Measurements from ENCODE around the gene SYNJ2. TPM values are rescaled to one million over a fixed set of nuclear protein-coding genes. Genes with fewer than 3 reads are reported as not detected.
A peak's percentile ranks its signal among the peaks of the same experiment; 100 is the strongest.

SYNJ2 gene
- total RNA-seq, 2 experiments from 2014 or later = 42.4 to 42.7 TPM

DNA sequence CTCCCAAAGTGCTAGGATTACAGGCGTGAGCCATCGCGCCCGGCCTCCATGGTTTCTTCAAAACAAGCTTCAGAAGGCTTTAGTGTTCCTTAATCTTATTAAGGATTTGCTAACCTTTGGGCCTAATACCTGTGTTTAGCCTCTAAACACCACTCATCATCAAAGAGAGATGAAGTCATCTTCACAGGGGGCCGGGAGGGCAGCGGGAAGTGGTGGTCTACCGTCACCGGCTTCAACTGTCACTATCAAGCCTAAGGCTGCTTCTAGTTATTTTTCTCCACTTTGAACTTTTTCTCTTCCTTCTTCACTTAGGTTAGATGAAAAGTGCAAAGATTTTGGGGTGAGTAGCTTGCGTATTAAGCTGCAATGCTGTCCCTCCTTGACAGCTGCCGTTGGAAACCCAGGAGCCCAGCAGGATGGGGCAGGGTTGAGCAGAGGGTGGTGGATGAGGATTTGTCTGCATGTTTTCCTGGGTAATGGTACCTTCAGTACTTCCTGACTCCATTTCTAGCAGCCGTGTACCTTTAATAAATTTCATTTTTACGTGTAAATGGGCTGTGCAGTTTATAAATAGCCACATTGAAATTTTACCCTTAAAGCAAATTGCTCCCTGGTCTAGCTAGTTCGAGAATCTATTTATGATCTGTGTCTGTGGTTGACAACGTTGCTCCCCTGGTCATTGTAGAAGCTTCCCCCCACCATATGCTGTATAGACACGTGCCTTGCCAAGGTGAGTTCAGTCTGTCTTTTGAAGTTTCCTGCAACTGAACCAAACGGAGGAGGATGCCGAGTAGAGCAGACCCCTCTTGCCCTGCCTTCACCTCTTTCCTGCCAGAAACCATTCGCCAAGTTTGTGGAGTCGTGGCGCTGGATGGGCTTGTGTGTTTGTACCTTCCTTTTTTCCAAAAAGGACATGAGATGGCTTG is 64.8 kb downstream of the SYNJ2 start:
- H3K27me3 Mint-ChIP-seq (ENCODE audit: low read depth) = no peaks in the 10 kb centered on the region
- H3K36me3 Mint-ChIP-seq (ENCODE audit: low read depth) = peaks cover 23% of the 10 kb centered on the region
- peak overlapping the region; percentile 73 for H3K27ac Mint-ChIP-seq
- peaks cover 25% of the 10 kb centered on the region for H3K4me1 Mint-ChIP-seq (ENCODE audit: low read depth)
- CTCF ChIA-PET = interaction anchor here (0.6 to 4.5 kb wide), 5 partner anchors 9 to 722 kb away, joined by 3 to 25 read pairs (median 3); no protein-coding TSS in a partner anchor
- DNase-seq = no peak
- peak overlapping the region; percentile 2 for H3K4me3 Mint-ChIP-seq
- H3K9me3 Mint-ChIP-seq = no peaks in the 10 kb centered on the region
- intact Hi-C loops (cut with micrococcal nuclease) = loop anchor here (1.0 kb wide), 3 partner anchors 11 to 65 kb away; partner anchors contain the start of gene SYNJ2

DNA sequence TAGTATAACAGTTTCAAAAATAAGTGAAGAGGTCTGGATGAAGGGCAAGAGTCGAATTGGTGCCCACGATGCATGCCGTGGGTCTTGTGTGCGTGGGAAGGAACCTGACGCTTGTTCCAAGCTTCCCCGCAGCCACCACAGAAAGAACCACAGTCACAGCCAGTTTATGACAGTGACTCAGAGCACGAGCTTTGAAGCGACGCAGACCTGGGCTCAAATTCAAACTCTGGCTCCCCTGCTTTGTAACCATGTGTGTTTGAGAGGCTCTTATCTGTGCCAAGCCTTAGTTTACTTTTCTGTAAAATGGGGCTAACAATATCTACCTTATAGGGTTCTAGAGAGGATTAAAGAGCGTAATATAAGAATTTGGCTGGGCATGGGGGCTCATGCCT is 65.5 kb downstream of the SYNJ2 start:
- DNase-seq = peak; percentile 91
- H3K4me1 Mint-ChIP-seq (ENCODE audit: low read depth) = peaks cover 25% of the 10 kb centered on the region
- peak overlapping the region; percentile 73 for H3K27ac Mint-ChIP-seq
- H3K36me3 Mint-ChIP-seq (ENCODE audit: low read depth) = peaks cover 23% of the 10 kb centered on the region
- intact Hi-C loops (cut with micrococcal nuclease) = loop anchor here (1.0 kb wide), 3 partner anchors 10 to 66 kb away; partner anchors contain the start of gene SYNJ2
- H3K9me3 Mint-ChIP-seq = no peaks in the 10 kb centered on the region
- H3K27me3 Mint-ChIP-seq (ENCODE audit: low read depth) = no peaks in the 10 kb centered on the region
- CTCF ChIA-PET = interaction anchor here (0.6 to 4.5 kb wide), 5 partner anchors 8 to 723 kb away, joined by 3 to 25 read pairs (median 3); no protein-coding TSS in a partner anchor
- H3K4me3 Mint-ChIP-seq = peak overlapping the region; percentile 2

DNA sequence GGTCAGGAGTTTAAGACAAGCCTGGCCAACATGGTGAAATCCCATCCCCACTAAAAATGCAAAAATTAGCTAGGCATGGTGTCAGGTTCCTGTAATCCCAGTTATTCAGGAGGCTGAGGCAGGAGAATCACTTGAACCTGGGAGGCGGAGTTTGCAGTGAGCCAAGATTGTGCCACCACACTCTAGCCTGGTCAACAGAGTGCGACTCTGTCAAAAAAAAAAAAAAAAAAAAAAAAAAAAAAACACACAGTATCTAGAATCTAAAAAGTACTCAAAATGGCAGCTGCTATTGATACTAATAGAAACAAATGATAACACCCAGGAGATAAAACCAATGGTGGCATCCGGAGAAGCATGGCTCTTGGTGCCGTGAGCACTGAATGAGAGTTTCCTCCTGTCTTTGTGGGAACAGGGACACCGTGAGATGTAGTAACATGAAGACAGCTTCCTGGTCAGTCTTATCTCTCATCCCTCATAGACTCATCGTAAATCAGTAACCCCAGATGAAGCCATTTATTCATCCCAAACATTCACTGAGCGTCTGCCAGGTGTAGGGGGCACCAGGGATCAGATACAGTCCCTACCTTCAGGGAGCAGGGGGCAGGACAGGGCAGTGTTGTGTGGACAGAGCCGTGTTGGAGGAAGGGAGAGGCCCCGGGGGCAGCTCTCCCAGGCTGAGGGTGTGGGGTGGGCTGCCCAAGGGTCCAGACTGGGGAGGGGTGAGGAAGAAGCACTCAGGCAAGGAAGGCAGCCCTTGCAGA is 66.1 kb downstream of the SYNJ2 start:
- CTCF ChIA-PET = interaction anchor here (0.7 to 4.5 kb wide), 4 partner anchors 21 to 124 kb away, joined by 3 to 25 read pairs (median 3); no protein-coding TSS in a partner anchor
- H3K4me3 Mint-ChIP-seq = no peak overlapping the region
- no peaks in the 10 kb centered on the region for H3K27me3 Mint-ChIP-seq (ENCODE audit: low read depth)
- intact Hi-C loops (cut with micrococcal nuclease) = loop anchor here (1.0 kb wide), 3 partner anchors 10 to 66 kb away; partner anchors contain the start of gene SYNJ2
- peak overlapping the region; percentile 73 for H3K27ac Mint-ChIP-seq
- no peak for DNase-seq
- peaks cover 23% of the 10 kb centered on the region for H3K36me3 Mint-ChIP-seq (ENCODE audit: low read depth)
- no peaks in the 10 kb centered on the region for H3K9me3 Mint-ChIP-seq
- peaks cover 26% of the 10 kb centered on the region for H3K4me1 Mint-ChIP-seq (ENCODE audit: low read depth)

DNA sequence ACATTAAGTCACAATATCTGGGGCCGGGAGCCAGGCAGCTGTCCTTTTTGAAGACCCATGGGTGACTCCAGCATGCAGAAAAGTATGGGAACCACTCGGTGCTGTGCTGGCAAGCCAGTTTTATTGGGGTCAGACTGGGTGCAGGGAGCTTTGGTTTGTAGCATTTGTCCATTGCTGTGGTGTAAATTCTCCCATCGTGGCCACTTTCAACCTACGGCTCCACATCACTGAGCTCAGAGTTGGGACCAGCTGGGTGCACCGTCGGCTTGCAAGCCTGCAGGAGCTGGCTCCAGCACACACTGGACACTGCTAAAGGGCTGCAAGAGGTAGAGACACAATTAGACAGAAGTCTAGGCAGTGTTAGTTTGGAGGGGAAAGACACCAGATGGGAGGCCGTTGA is 66.9 kb downstream of the SYNJ2 start:
- Mint-ChIP-seq H3K27me3 (ENCODE audit: low read depth) (no peaks in the 10 kb centered on the region), H3K9me3 (no peaks in the 10 kb centered on the region), H3K27ac (no peak overlapping the region), H3K4me3 (no peak overlapping the region), H3K36me3 (ENCODE audit: low read depth) (peaks cover 23% of the 10 kb centered on the region), H3K4me1 (ENCODE audit: low read depth) (peaks cover 33% of the 10 kb centered on the region)
- CTCF ChIA-PET = interaction anchor here (1.0 to 4.5 kb wide), 2 partner anchors 21 to 22 kb away, joined by 3 to 25 read pairs; no protein-coding TSS in a partner anchor
- DNase-seq = no peak
- intact Hi-C loops (cut with micrococcal nuclease) = no loop called here

DNA sequence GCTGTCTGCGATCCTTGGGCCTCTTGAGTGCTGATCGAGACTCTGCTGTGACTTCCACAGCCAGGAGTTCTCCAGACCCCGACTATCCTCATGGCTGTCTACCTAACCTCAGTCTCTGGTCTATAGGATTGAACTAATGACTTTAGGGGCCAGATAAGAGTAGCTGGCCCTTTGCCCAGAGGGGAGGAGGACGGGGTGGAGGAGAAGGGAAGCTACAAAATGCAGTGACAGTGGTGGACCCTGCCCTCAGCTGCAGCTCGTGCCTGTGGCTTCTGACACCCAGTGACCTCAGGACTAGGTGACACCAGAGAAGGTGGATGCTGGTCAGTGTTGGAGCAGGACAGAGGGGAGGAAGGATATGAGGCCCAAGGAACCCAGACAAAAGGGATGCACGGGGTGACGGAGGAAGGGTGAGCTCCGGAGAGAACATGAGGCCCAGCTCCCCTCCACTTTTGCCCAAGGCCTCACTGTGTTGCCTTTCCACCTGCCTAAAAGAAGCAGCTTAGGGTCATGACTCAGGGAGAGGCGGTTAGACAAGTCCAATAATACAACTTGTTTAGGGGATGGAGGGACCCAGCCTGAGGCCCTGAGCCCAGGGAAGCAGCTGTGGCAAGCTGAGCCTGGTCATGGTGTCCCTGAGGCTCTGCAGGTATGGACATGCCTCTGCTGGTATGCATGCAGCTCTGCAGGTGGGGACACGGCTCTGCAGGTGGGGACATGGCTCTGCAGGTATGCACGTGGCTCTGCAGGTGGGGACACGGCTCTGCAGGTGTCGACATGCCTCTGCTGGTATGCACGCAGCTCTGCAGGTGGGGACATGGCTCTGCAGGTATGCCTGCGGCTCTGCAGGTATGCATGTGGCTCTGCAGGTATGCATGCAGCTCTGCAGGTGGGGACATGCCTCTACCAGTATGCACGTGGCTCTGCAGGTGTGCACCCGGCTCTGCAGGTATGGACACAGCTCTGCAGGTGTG is 67.7 kb downstream of the SYNJ2 start:
- intact Hi-C loops (cut with micrococcal nuclease) = no loop called here

DNA sequence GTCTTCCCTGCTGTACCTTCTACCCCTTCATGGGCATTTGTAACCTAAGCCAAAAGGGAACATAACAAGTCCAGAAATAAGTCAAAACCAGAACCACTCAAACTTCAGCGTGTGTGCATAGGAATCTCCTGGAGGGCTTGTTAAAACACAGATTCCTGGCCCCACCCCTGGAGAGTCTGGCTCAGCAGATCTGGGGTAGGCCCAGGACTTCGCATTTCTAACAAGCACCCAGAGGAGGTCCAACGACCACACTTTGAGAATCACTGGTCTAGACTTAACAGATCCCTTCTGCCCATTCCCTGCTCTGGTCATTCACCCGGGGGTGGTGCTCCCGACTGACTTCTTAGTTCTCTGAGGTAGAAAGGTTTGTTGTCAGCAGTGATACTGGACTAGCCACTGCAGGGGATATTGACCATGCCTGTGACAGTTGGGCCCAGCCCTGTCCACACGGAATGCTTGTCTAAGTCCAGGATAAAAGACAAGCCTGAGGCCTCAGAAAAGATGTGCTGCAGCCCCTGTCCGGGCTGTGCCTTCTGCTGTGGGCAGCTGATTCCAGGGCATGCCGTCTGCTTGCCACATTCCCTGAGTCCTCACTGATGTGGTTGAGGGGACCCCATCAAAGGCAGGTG is 68.6 kb downstream of the SYNJ2 start:
- H3K36me3 Mint-ChIP-seq (ENCODE audit: low read depth) = peaks cover 28% of the 10 kb centered on the region
- no peak for DNase-seq
- H3K4me3 Mint-ChIP-seq = no peak overlapping the region
- peaks cover 31% of the 10 kb centered on the region for H3K4me1 Mint-ChIP-seq (ENCODE audit: low read depth)
- no peaks in the 10 kb centered on the region for H3K9me3 Mint-ChIP-seq
- CTCF ChIA-PET = no interaction called here
- H3K27ac Mint-ChIP-seq = no peak overlapping the region
- intact Hi-C loops (cut with micrococcal nuclease) = no loop called here
- no peaks in the 10 kb centered on the region for H3K27me3 Mint-ChIP-seq (ENCODE audit: low read depth)

More for the DNA sequence above, 67.7 kb downstream of the SYNJ2 start:
- Mint-ChIP-seq H3K4me3 (no peak overlapping the region), H3K4me1 (ENCODE audit: low read depth) (peaks cover 33% of the 10 kb centered on the region), H3K9me3 (no peaks in the 10 kb centered on the region), H3K27ac (no peak overlapping the region), H3K27me3 (ENCODE audit: low read depth) (no peaks in the 10 kb centered on the region), H3K36me3 (ENCODE audit: low read depth) (peaks cover 28% of the 10 kb centered on the region)
- CTCF ChIA-PET = interaction anchor here (4.5 kb wide), 1 partner anchor 23 kb away, joined by 25 read pairs; no protein-coding TSS in a partner anchor
- DNase-seq = no peak

DNA sequence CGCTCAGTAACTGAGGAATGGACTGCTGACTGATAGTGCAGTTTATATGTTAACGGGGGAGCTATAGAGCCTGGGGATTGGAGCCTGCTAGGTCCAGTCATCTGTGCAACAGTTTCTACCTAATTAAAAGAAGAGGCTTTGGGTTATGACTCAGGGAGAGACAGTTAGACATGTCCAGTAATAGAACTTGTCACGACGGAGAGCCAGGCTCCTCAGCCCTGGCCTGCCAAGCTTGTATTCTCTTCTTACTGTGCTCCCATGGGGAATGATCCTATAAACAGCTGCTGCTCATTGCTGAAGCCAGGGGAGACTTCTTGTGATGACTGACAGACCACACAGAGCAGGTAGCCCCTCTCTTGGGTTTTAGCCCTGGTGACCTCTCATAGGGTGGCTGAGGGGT is 69.3 kb downstream of the SYNJ2 start:
- Mint-ChIP-seq H3K36me3 (ENCODE audit: low read depth) (peaks cover 23% of the 10 kb centered on the region), H3K4me3 (no peak overlapping the region), H3K9me3 (no peaks in the 10 kb centered on the region), H3K27ac (no peak overlapping the region), H3K4me1 (ENCODE audit: low read depth) (peaks cover 31% of the 10 kb centered on the region), H3K27me3 (ENCODE audit: low read depth) (no peaks in the 10 kb centered on the region)
- CTCF ChIA-PET = no interaction called here
- intact Hi-C loops (cut with micrococcal nuclease) = no loop called here
- DNase-seq = no peak

DNA sequence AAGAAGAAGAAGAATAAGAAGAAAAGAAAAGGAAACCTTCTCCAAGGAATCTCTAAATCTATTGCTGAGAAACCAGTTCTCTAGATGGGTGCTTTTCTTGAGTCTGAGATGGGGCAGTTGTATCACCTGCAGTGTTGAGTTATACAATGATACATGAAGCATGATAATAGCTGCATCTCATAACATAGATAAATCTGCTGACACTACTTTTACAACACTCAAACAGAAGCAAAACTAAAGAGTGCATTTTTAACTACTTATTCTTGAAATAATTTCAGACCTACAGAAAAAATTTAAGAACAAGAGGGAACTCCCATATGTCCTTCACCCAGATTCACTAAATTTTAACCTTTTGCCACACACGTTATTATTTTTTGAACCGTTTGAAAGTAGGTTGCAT is 70.3 kb downstream of the SYNJ2 start:
- no peak overlapping the region for H3K27ac Mint-ChIP-seq
- no peaks in the 10 kb centered on the region for H3K27me3 Mint-ChIP-seq (ENCODE audit: low read depth)
- peaks cover 31% of the 10 kb centered on the region for H3K4me1 Mint-ChIP-seq (ENCODE audit: low read depth)
- intact Hi-C loops (cut with micrococcal nuclease) = no loop called here
- CTCF ChIA-PET = interaction anchor here (0.5 to 0.9 kb wide), 3 partner anchors 13 to 89 kb away, joined by 3 to 6 read pairs (median 3); no protein-coding TSS in a partner anchor
- no peak overlapping the region for H3K4me3 Mint-ChIP-seq
- H3K9me3 Mint-ChIP-seq = no peaks in the 10 kb centered on the region
- H3K36me3 Mint-ChIP-seq (ENCODE audit: low read depth) = peaks cover 26% of the 10 kb centered on the region
- no peak for DNase-seq

DNA sequence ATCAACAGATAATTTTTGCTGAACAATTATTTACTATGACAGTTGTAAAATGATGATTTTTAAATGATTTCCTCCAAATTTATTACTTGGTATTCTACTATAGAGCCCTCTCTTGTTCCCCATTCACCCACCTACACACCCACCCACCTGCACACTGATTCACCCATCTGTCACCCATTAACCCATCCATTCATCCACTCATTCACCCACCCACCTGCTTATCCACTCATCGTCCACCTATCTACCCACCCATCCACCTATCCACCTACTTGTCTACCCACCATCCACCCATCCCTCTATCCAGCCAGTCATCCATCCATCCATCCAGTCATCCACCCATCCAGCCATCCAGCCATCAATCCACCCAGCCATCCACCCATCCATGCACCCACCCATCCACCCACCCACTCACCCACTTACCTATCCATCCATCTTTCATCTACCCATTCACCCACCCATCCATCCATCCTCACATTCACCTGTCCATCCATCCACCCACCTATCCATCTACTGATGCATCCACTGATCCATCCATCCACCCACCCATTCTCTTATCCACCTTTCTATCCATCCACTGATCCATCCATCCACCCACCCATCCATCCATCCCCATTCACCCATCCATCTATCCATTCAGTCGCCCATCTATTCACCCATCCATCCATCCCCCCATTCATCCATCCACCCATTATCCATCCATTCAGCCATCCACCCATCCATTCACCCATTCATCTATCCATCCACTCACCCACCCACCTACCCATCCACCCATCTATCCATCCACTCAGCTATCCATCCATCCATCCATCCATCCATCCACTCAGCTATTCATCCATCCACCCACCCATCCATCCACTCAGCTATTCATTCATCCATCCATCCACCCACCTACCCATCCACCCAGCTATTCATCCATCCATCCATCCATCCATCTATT is 72.0 kb downstream of the SYNJ2 start:
- intact Hi-C loops (cut with micrococcal nuclease) = no loop called here
- Mint-ChIP-seq H3K27me3 (ENCODE audit: low read depth) (no peaks in the 10 kb centered on the region), H3K9me3 (no peaks in the 10 kb centered on the region), H3K36me3 (ENCODE audit: low read depth) (peaks cover 27% of the 10 kb centered on the region), H3K4me3 (no peak overlapping the region), H3K27ac (no peak overlapping the region), H3K4me1 (ENCODE audit: low read depth) (peaks cover 39% of the 10 kb centered on the region)
- no peak for DNase-seq
- CTCF ChIA-PET = interaction anchor here (0.6 kb wide), 2 partner anchors 9 to 23 kb away, joined by 3 read pairs; no protein-coding TSS in a partner anchor

DNA sequence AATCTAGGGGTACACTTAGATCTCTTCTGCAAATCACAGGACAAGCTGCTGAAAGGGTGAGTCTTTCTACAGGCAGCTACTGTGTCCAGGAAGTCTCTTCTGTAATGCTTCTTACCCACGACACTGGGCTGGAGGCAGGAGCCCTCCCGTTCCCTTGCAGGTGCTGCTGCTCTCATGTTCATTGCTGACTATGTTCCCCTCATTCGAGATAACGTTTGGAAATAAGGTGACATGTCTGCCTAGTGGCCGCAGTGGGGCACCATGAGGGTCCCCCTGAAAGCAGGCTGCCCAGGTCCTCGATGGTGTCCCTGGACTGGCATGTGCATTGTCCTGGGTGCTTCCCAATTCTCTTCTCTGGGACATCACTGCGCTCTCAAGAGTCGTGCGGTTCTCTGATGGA is 74.7 kb downstream of the SYNJ2 start:
- H3K4me1 Mint-ChIP-seq (ENCODE audit: low read depth) = peaks cover 54% of the 10 kb centered on the region

More for the DNA sequence above, 74.7 kb downstream of the SYNJ2 start:
- Mint-ChIP-seq H3K27me3 (ENCODE audit: low read depth) (no peaks in the 10 kb centered on the region), H3K27ac (peak overlapping the region; percentile 26), H3K36me3 (ENCODE audit: low read depth) (peaks cover 17% of the 10 kb centered on the region), H3K9me3 (no peaks in the 10 kb centered on the region), H3K4me3 (no peak overlapping the region)
- DNase-seq = no peak
- CTCF ChIA-PET = interaction anchor here (0.6 to 2.2 kb wide), 7 partner anchors 10 to 262 kb away, joined by 3 to 12 read pairs (median 4); no protein-coding TSS in a partner anchor
- intact Hi-C loops (cut with micrococcal nuclease) = loop anchor here (2.0 to 5.0 kb wide), 2 partner anchors 172 to 294 kb away; no protein-coding TSS in a partner anchor

Measured in activated naive CD4-positive, alpha-beta T cell treated with anti-CD3 and anti-CD28 coated beads for 36 hours (primary cell).